HS-5 (cell line): Measurements from ENCODE around the gene CGN.
A peak's percentile ranks its signal among the peaks of the same experiment; 100 is the strongest.

Source experiments
- DNase-seq: peaks from one replicate; pipeline ENCODE4 v3.0.0-alpha.2; 2012; ENCODE audit warnings: low read depth

The CGN gene, protein sequence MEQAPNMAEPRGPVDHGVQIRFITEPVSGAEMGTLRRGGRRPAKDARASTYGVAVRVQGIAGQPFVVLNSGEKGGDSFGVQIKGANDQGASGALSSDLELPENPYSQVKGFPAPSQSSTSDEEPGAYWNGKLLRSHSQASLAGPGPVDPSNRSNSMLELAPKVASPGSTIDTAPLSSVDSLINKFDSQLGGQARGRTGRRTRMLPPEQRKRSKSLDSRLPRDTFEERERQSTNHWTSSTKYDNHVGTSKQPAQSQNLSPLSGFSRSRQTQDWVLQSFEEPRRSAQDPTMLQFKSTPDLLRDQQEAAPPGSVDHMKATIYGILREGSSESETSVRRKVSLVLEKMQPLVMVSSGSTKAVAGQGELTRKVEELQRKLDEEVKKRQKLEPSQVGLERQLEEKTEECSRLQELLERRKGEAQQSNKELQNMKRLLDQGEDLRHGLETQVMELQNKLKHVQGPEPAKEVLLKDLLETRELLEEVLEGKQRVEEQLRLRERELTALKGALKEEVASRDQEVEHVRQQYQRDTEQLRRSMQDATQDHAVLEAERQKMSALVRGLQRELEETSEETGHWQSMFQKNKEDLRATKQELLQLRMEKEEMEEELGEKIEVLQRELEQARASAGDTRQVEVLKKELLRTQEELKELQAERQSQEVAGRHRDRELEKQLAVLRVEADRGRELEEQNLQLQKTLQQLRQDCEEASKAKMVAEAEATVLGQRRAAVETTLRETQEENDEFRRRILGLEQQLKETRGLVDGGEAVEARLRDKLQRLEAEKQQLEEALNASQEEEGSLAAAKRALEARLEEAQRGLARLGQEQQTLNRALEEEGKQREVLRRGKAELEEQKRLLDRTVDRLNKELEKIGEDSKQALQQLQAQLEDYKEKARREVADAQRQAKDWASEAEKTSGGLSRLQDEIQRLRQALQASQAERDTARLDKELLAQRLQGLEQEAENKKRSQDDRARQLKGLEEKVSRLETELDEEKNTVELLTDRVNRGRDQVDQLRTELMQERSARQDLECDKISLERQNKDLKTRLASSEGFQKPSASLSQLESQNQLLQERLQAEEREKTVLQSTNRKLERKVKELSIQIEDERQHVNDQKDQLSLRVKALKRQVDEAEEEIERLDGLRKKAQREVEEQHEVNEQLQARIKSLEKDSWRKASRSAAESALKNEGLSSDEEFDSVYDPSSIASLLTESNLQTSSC

DNA sequence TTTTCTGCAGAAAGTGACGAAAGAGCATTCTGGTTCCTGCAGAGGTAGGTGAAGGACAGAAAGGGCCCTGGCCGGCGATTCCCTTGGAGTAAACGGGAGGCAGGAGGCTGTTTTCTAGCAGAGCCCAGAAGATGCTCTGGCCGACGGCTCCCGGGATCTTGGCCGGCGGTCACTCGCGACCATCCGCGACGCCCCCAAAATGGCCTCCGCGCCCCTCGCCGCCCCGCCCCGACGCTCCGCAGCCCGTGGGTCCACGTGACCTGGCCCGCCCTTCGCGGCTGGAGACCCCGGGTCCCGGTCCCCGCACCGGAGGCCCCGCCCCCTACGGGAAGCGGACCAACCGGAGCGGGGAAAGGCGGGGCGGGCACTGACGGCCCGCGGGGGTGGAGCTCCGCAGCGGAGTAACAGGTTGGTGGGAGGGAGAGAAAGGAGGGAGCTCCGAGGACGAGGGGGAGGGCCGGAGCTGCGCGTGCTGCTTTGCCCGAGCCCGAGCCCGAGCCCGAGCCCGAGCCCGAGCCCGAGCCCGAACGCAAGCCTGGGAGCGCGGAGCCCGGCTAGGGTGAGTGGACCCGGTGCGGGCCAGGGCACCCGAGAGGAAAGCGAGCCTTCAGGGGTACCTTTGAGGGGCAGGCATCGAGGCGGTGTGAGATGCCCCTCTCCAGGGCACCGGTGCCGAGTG is at the start of gene CGN:
CGN (plus strand) TSS at position 431 of the 679 bp plus-strand sequence. CDS start 7,133 bp downstream, outside the sequence.
- DNase-seq, result no peak

DNA sequence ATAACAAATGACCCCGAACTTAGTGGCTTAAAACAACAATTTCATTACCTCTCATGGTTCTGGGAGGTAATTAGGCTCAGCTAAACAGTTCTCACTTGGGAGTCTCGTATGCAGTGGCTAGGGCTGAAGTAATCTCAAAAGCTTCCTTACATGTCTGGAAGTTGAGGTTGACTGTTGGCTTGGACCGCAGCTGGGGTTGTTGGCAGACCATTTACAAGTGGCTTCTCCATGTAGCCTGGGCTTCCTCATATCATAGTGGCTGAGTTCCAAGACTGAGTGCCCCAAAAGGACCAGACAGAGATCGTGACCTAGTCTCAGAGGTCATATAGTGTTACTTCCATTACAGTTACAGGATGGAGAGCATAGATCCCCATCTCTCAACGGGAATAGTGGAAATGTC is 49.5 kb upstream of the CGN start:
- no peak for DNase-seq

DNA sequence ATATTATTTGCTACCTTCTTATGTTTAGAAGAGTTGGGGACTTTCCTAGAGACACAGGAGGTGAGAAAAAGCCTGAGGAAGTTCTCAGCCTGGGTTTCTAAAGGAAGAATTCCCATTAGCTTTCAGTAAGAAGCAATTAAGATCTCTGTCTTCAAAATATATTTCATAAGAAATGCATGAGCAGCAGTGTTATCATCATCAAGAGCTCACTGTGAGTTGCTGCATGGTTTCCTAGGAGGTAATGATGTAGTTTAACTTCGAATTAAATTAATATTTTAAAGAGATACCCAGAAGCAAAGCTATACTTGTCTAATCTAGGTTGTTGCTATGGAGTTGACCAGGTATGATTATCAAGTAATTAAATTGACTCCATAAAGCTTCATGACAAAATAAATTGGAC is 46.2 kb upstream of the CGN start:
- no peak for DNase-seq

DNA sequence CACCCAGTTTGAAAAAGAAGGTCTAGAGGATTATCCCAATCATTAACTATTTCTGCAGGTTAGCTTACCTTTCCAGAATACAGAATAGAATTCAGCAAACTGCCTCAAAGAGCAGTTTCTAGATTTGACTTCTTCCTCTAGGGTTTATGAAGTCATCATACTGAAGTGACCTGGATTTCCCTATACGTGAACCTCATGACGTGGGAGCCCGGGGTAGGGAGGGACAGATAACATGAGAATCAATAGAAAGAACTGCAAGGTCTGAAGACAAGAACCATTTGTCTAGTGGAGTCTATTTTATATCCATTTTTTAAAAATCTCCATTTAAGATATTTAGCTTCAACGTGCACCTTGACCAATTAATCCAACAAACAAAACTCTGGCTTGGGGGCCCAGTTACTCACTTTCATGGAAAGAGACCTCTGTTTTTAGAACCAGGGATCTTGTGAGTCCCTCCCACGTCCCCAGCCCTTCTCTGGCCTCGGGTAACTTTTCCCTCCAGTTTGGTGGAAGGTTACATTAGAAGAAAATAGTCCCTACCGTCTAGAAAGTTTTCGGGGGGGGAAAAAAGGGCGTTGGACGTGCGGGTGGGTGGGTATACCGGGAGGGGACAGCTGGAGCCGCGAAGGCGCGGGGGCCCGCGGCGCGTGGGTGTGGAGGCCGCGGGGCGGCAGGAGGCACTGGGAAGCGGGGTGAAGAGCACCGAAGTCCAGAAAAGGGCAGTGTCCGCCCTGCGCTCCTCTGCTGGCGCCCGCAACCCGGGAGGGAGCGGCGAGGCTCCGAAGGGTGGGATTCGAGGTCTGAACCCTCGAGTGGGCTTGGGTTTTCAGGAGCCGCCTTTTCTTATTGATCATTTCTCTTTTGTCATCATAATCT is 38.1 kb upstream of the CGN start:
- no peak for DNase-seq

DNA sequence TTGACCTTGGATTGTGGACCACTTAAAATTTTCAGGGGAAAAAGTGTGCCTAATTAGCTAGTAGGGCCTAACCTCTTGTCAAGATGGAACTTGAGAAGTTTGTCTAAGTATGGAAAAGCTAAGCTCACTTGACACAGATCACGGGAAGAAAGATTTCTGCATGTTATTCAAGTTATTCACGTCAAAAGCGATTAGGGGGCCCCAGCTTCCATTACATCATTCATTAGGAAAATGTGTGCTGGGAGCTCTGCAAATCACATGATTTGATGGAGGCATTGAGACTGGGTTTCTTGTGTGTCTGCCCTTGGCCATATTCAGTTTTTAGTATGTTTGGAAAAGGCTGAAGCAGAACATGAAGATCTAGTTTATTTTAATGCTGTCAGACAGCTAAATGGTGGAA is 36.4 kb upstream of the CGN start:
- DNase-seq, result no peak

DNA sequence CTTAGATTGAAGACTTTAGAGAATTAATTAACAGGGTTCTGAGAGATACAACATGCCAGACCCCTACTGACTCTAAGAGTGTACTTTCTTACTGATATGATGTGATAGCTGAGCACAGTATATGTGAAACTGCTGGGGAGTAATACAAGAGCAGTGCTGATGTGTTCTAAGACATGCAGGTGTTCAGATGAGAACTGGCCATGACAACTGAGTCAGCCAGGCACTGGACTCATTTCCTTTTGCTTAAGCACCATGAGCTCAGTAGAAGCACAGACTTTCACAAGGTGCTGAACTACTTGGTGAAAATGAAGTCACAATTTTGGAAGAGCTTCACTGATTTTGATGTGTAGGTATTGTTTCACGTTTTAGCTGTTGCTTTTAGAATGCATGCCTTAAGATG is 36.0 kb upstream of the CGN start:
- no peak for DNase-seq

DNA sequence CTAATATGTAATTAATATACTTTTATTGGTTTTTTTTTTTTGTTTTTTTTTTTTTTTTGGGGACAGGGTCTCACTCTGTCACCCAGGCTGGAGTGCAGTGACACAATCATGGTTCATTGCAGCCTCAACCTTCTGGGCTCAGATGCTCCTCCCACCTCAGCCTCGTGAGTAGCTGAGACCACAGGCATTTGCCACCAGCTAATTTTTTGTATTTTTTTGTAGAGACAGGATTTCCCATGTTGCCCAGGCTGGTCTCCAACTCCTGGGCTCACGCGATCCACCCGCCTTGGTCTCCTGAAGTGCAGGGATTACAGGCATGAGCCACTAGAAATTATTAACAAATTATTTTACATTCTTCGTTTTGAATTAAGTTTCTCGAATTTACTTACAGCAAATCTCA is 35.1 kb upstream of the CGN start:
- DNase-seq, result no peak

DNA sequence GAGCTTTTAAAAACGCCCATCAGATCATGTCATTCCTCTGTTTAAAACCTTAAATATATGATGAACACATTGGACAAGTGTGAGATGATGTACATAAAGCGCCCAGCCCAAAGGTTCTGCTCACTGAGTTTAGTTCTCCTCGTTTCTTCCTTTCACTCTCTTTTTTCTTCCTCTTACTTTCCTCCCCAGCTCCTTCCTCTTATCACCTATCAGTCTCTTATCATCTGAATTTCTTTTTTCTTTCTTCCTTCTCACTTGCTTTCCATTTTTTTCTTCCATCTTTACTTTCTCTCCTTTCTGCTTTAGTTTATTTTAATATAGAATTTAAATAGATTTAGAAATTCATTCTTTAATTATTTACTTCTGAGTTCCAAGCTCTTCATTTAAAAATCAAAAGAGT is 34.1 kb upstream of the CGN start:
- DNase-seq, result no peak

DNA sequence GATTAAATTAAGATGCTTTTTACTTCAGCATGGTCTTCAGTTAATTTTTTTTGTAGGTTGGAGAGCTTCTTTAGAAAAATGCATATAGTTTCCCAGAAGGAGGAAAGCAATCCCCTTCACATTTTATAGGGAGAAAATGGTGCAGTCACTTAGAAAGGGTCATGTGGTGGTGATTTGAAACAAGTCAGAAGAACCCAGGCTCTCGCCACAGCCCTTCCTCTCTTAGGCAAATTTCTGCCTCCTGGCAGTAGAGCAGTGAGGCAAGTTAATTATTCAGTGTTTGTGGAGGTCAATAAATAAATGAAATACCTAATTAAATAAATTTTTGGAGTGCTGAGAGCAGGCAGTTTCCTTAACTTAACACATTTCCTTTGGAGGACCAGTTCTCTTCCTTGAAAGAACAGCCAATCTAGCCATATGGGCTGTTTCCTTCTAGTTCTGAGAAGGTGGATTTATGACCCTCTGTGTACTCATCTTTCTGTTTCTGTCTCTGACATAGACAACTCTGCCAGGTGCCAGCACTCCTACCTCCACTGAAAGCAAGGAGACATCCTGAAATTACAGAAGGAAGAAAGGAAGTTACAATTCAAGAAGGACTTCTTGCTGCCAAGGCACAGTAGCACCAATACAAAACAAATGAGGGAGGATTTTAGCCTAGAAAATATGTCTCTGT is 32.9 kb upstream of the CGN start:
- DNase-seq, result no peak

DNA sequence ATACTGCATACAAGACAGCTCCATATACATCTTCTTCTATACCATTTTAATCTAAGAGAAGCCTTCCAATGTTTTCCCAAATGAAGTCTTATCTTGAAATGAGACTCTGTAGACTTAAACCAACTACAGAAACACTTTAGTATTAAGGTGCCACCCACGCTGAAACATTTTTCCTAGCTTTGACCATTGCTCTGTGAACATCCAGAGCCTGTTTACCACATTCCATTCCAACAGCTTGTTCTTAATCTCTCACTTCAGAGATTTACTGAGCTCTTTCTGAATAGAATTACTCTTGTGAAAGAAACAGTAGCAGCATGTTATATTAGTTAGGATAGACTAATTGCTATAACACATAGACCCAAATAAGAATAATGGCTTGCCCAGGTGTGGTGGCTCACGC is 32.3 kb upstream of the CGN start:
- no peak for DNase-seq

DNA sequence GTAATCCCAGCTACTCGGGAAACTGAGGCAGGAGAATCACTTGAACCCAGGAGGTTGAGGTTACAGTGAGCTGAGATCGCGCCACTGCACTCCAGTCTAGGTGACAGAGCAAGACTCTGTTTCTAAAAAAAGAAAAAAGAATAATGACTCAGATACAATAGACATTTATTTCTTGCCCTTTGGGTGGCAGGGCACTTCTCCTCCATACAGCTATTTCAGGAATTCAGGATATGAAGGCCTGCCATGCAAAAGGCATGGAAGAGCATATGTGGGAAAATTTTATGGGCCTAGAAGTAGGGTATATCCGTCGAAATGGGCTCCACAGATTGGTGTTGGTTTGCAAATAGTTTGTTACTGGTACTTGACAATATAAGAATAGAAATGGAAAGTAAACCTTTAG is 31.7 kb upstream of the CGN start:
- no peak for DNase-seq

DNA sequence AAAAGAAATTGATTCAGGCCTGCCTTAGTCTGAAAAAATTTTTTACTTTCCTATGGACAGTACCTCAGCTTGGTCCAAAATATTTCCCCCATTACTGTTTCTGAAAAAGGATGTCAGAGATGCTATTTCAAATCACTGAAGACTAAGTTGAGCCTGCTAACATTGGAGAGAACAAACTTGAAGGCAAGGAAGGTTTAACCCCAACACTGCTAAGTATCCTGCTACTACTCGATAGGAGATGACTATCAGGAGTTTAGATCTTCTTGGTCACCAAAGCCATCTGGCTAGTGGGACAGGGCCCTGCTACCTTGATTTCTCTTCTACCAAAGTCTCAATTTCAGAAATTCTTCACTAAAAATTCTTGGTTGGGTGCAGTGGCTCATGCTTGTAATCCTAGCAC is 29.2 kb upstream of the CGN start:
- DNase-seq, result no peak

DNA sequence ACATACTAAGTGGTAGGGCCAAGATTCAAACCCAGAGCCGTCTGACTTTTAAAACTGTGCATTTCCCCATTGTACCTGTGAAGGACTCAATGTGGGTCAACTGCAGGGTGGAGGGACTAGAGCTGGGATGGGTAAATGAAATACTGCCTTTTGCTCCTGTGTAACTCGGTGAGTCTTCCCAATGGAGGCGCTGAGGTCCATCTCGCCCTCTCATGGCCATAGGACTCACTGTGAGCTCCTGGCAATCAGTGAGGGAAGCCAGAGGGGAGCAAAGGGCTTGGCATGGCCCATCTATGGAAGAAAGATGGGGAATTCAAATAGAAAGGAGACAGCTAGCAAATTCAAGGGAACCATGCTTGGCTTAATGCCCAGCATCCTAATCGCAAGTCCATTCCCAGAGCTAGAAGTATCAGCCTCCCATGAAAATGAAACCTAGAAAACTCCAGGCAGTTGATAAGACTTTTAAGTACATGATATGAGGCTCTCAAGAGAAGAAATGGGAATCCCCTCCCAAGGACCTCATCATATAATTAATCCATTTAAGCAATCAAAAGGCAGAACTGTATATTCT is 25.4 kb upstream of the CGN start:
- DNase-seq, result no peak

DNA sequence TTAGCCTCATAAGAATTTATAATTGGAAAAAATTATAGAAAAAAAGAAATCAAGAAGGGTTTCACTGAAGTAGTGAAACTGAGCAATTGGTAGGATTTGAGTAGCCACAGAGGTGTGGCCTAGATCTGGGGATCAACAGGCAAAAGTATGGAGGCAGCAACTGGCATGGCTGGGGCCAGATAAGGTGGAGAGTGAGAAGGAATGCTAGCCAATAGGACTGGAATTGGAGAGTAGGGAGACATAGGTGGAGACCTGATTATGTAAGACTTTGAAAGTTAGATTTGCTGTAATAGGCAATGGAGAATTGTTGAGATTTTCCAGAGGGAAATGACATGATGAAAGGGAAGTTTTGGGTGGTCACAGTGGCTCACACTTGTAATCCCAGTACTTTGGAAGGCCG is 24.6 kb upstream of the CGN start:
- DNase-seq, result no peak

DNA sequence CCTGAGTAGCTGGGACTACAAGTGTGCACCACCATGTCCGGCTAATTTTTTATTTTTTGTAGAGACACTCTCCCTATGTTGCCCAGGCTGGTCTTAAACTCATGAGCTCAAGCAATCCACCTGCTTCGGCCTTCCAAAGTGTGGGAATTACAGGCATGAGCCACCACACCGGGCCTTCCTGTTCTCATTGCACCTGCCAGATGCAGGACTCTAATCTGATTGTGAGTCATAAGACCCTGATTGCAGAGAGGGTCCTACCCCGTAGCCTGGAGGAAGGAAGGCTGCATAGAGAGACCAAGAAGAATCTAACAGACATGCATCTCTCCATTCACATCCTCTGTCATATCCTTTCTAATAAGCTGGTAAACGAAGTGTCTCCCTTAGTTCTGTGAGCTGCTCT is 19.5 kb upstream of the CGN start:
- no peak for DNase-seq

DNA sequence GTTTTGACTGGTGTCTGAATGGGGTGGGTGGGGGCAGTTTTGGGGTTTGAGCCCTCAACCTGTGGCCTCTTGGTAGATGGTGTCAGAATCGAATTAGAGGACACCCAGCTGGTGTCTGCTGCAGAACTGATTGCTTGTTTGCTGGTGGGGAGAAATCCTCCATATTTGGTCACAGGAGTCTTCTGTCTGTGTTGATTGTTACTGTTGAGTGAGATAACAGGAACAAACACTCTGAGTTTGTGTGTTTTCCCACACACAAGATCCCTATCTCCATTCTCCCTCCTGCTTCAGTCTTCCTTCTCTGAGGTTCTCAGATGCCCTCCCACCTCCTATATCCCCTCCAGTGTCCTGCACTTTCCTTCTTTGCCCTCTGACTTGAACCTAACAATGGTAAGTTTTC is 19.1 kb upstream of the CGN start:
- DNase-seq, result no peak

DNA sequence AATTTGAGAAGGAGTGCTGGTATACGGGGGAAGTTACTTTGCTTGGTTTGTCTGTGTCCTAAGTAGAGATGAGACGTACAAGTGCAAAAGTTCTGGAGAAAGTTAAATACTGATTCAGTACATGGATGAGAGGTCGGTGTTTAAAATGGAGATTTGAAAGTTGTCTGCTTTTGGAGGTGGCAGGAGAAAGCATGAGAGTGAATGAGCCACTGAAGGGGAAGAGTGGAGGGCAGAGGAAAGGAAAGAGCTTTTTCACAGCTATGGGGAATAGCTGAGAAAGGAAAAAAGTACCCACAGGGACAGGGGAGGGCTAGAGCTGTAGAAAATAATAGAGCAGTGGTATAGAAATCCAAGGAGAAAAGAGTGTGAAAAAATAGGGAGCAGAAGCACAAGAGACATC is 18.1 kb upstream of the CGN start:
- DNase-seq, result no peak

DNA sequence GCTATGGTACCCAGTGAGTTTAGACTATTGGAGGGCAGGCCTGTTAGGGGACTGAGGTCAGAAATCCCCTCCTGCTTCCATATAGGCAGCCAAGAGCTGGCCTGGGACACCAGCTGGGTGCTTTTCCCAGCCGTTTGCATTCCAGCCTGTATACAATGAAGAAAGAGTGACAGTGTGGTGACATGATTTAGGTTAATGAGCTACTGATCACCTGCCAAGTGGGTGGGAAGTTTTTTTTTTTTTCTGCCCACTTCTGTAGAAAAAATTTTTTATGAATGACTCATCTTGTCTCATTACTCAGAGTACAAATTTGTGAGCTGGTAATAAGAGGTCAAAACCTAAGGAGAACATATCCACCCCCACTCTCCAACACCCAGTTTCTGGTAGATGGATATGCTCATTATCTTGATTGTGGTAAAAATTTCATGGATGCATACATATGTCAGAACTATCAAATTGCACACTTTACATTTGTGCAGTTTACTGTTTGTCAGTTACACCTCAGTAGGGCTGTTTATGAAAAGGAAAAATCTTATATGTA is 16.4 kb upstream of the CGN start:
- DNase-seq, result peak; percentile 79

DNA sequence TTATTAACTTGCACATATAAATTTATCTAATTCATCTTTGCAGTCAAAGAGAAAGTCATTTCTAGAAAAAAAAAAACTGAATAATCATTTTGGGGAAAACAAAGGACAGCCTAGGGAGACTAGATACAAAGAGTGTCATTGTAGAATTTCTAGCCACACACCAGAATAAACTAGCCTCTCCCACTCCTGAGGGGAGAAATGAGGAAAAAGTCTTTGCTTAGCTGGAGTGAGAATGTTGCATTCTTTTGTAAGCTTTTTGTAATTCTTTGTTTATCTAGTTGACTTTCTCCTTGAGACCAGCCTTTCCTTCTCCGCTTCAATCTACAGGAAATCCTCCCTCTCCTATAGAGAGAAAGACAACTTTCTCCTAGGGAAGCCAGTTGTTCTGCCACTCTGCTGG is 15.9 kb upstream of the CGN start:
- no peak for DNase-seq

DNA sequence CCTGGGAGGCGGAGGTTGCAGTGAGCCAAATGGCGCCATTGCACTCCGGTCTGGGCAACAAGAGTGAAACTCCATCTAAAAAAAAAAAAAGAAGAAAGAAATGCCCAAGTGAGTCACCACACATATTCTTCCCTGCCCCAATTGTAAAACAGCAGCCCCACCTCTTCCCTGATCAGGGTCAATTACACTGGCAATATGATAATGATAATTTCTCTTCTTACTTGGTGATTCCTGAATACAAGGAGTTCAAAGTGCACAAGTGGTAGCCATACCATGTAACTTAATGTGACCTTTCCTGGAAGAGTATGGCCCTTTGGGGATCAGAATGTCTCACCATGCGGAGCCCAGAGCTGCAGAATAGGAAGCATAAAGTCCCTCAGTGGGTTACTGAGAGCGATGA is 11.8 kb upstream of the CGN start:
- DNase-seq, result no peak
